ENCODE measurements around the gene AOX1. TPM values are rescaled to one million over a fixed set of nuclear protein-coding genes. Genes with fewer than 3 reads are reported as not detected.

The AOX1 gene
- total RNA-seq: under 1 TPM; 0.10 to 0.17 TPM

GRCh38 chr2:200585730-200586643 lies at the start of gene AOX1:
AOX1 (plus strand) TSS chr2:200586014; CDS start chr2:200586109, 95 bp downstream.

Other genes with a start within 250 kb of the AOX1 start
- 10 to 100 TPM; 17.5 to 17.6 TPM for gene KCTD18, start 75.9 kb upstream of the AOX1 start, total RNA-seq
- 10 to 100 TPM; 32.2 to 33.0 TPM for gene SGO2, start 59.8 kb upstream of the AOX1 start, total RNA-seq
- gene BZW1, start 225.9 kb downstream of the AOX1 start, total RNA-seq: 100 to 1,000 TPM; 214 to 221 TPM

Data from activated naive CD4-positive, alpha-beta T cell treated with anti-CD3 and anti-CD28 coated beads, Interleukin-2, amount 10 ng/mL, durations not matched to agents 5 hours and 36 hours (primary cell).